Stimulated activated CD8-positive, alpha-beta memory T cell treated with anti-CD3 and anti-CD28 coated beads, Interleukin-12 subunit alpha, Interleukin-12 subunit beta, amount 100 ng/mL, for 24 hours (primary cell): ENCODE results near the gene TARS2.

Experiments
- DNase-seq: peaks from one replicate; pipeline ENCODE4 v3.0.0-alpha.2; 2020; ENCODE audit errors: extremely low read depth

The TARS2 gene

DNA sequence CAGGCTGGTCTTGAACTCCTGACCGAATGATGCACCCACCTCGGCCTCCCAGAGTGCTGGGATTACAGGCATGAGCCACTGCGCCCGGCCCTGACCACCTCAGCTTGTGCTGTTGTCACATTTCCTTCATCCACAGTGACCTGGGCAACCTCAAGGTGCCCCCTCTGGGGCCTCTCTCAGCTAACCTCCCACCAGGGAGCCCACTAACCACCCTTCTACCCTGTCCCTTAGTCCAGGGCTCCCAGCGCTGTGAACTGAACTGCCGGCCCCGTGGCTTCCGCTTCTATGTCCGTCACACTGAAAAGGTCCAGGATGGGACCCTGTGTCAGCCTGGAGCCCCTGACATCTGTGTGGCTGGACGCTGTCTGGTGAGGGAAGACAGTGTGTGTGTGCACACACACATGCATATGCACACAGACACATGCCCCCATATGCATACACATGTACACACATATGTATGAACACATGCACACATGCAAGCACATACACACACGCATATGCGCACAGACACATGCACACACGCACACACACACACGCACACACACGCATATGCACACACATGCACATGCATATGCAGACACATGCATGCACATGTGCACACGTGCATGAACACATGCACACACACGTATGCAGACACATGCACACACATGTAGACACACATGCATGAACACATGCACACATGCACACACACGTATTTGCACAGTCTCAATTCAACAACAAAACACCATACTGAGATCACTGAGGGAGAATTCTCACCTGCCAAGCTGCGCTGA is 68.2 kb downstream of the TARS2 start:
- DNase-seq, result no peak

DNA sequence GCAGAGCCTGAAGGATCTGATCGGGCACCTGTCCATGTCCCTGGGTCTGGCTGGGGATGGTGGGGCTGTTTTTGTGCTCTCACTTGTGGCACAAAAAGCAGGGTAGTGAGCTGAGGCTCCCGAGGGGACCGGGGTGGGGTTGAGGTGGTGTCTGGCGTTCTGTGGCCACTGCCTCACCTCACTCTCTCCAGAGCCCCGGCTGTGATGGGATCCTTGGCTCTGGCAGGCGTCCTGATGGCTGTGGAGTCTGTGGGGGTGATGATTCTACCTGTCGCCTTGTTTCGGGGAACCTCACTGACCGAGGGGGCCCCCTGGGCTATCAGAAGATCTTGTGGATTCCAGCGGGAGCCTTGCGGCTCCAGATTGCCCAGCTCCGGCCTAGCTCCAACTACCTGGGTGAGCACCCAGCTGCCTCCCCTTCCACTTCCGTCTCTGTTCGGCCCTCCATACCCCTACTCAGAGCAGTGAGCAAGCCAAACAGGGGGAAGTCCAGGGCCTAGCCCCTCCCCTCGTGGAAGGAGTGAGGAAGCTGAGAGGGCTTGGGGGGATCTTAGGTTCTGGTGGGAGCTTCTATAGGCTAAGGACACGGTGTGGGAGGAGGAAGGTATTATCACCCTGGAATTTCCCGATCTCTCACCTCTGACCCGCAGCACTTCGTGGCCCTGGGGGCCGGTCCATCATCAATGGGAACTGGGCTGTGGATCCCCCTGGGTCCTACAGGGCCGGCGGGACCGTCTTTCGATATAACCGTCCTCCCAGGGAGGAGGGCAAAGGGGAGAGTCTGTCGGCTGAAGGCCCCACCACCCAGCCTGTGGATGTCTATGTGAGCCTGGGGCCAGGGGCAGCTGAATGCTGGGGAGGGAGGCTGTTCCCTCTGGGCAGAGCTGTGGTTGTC is 69.0 kb downstream of the TARS2 start:
- no peak for DNase-seq

- no peak for DNase-seq
These were observed 69.9 kb downstream of the TARS2 start for GRCh38 chr1:150557065-150557600.
